HUES64 (cell line): ENCODE measurements around the gene CENPT.

Experiments used
- H3K27ac ChIP-seq: 2 replicates; pipeline ENCODE4 v1.7.0; 2013; ENCODE audit warnings: low read depth, low read length, inconsistent platforms
- H3K27me3 ChIP-seq: 2 replicates; pipeline ENCODE4 v1.6.1; 2013; ENCODE audit warnings: mild to moderate bottlenecking, low read length; ENCODE audit not compliant: insufficient read depth
- H3K36me3 ChIP-seq: 2 replicates; pipeline ENCODE4 v1.6.1; 2013; ENCODE audit warnings: mild to moderate bottlenecking, low read length; ENCODE audit not compliant: insufficient read depth
- H3K4me1 ChIP-seq: 2 replicates; pipeline ENCODE4 v1.6.1; 2013; ENCODE audit warnings: mild to moderate bottlenecking, low read length, moderate library complexity; ENCODE audit not compliant: insufficient read depth
- H3K4me3 ChIP-seq: 2 replicates; pipeline ENCODE4 v1.5.1; 2013; ENCODE audit warnings: mild to moderate bottlenecking, low read length, moderate library complexity
- H3K9ac ChIP-seq: 2 replicates; pipeline ENCODE4 v1.6.1; 2013; ENCODE audit warnings: mild to moderate bottlenecking, low read depth, low read length
- H3K9me3 ChIP-seq: 2 replicates; pipeline ENCODE4 v1.6.1; 2013; ENCODE audit warnings: low read depth, low read length; ENCODE audit not compliant: insufficient read depth
- WGBS: fragments of 150-250, 120-280 bp; methylation state at CpG from one replicate; pipeline ENCODE4 v1.1.7; 2013; ENCODE audit warnings: missing lambda C conversion rate; 5-methylcytosine and 5-hydroxymethylcytosine counted together

CENPT gene

DNA sequence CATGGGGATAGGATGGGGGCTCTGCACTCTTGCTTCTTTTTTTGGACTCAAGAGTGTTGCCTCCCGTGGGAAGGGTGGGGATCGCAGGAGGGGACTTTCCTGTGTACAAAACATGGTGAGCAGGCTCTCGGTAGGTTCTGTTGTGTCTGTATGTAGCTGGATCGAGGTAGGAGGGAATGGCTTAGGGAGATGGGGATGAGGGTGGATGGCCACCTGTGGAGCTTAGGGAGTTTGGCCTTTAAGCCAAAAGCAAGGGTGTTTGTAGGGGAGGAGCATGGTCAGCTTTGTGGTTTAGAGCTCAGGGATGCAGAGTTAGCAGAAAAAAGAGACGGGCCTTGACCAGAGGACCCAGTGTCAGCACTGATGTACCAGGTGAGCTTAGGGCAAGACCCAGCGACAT lies 14.4 kb upstream of the CENPT start:
- 94% methylated on average over 6 of the region's 6 CpGs for WGBS

DNA sequence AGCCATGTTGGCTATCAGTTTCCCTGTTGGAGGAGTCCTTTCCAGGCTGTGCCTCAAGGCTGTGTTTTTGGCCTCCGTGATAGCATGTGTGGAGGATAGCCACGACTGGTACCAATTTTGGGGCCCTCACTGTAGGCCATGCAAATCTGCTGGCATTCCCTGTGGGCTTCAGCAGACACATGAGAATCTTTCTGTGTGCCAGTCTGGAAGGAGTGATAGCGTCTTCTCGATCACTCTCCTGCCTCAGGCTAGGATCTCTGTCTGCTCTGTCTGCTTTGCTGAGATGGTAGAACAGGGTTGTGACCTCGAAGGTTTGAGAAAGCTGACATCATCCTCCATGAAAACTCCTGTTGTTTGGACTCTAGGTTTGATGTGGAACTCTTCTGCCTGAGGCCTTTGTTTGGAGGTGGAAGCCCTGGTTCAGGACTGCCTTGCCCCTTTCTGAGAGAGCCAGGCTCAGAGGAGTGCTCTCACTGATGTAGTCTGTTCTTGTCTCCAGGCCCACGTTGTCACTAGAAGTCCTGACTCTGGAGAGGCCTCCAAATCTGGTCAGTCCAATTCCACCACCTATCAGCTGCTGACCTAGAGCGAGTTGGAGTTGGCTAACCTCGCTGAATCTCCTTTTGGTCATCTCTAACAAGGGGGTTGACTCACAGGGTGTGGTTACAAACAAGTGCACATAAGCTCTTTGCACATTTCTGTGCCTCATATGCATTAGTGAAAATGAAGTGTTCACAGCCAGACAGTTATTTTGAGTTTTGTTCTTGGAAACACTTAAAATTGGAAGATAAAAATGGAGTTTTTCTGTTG lies 13.3 kb upstream of the CENPT start:
- H3K4me1 ChIP-seq: peaks cover 13% of the 10 kb centered on the region
- H3K9me3 ChIP-seq: no peaks in the 10 kb centered on the region
- peaks cover 28% of the 10 kb centered on the region for H3K36me3 ChIP-seq
- no peaks in the 10 kb centered on the region for H3K27me3 ChIP-seq
- no peak overlapping the region for H3K9ac ChIP-seq
- no peak overlapping the region for H3K4me3 ChIP-seq
- H3K27ac ChIP-seq: no peak overlapping the region
- 96% methylated on average over 8 of the region's 8 CpGs for WGBS

More for the DNA sequence above, 14.4 kb upstream of the CENPT start:
- Histone ChIP-seq H3K27me3 (no peaks in the 10 kb centered on the region), H3K9ac (no peak overlapping the region), H3K4me3 (no peak overlapping the region), H3K9me3 (no peaks in the 10 kb centered on the region), H3K36me3 (peaks cover 39% of the 10 kb centered on the region), H3K4me1 (peaks cover 8% of the 10 kb centered on the region), H3K27ac (no peak overlapping the region)

- Histone ChIP-seq H3K9ac (no peak overlapping the region; the same call in 1 of the 2 replicates), H3K4me1 (peaks cover 16% of the 10 kb centered on the region), H3K36me3 (peaks cover 17% of the 10 kb centered on the region), H3K9me3 (no peaks in the 10 kb centered on the region), H3K27me3 (no peaks in the 10 kb centered on the region), H3K4me3 (no peak overlapping the region), H3K27ac (peak overlapping the region; percentile 44; the same call in 1 of the 2 replicates)
- WGBS: 86% methylated on average over 4 of the region's 4 CpGs
Measured at GRCh38 chr16:67858500-67858899, 11.0 kb upstream of the CENPT start.

DNA sequence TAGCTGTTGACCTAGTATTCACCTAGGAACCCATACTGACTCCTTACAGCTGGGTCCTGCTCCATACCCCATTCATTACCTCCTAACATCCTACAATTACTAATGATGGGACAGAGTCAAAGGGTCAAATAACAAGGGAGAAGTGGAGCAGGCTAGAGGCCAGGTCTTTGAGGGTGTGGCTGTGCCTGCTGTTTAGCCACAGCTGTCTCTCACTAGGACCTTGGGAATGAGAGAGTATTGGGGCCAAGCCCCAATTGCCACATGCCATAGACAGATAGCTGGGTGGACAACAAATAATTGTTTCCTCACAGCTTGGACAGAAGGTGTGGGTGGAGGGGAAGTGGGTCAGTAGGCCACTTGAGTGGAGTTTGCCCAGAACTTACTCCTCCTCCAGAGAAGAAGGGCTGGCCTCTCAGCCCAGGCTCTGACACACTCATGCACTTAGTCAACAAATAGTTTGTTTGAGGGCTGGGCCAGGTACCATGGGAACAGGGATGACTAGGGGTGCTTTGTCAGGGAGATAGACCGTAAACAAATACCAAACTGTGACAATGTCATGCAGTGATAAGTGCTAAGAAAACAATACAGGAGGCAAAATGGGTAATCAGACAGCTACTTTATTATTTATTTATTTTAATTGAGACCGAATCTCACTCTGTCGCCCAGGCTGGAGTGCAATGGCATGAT lies 10.2 kb upstream of the CENPT start:
- peak overlapping the region; percentile 21; the same call in 1 of the 2 replicates for H3K9ac ChIP-seq

GRCh38 chr16:67856927-67857546 lies 9.5 kb upstream of the CENPT start:
- peaks cover 16% of the 10 kb centered on the region for H3K4me1 ChIP-seq
- 90% methylated on average over 5 of the region's 5 CpGs for WGBS
- H3K4me3 ChIP-seq: no peak overlapping the region
- H3K9ac ChIP-seq: peak overlapping the region; percentile 21
- peak overlapping the region; percentile 65; the same call in 1 of the 2 replicates for H3K27ac ChIP-seq
- H3K36me3 ChIP-seq: peaks cover 17% of the 10 kb centered on the region
- H3K9me3 ChIP-seq: no peaks in the 10 kb centered on the region
- no peaks in the 10 kb centered on the region for H3K27me3 ChIP-seq

More for the DNA sequence above, 10.2 kb upstream of the CENPT start:
- H3K9me3 ChIP-seq: no peaks in the 10 kb centered on the region
- WGBS: 58% methylated on average over 3 of the region's 3 CpGs
- H3K36me3 ChIP-seq: peaks cover 17% of the 10 kb centered on the region
- peaks cover 16% of the 10 kb centered on the region for H3K4me1 ChIP-seq
- peak overlapping the region; percentile 65; the same call in 1 of the 2 replicates for H3K27ac ChIP-seq
- H3K27me3 ChIP-seq: no peaks in the 10 kb centered on the region
- no peak overlapping the region for H3K4me3 ChIP-seq

DNA sequence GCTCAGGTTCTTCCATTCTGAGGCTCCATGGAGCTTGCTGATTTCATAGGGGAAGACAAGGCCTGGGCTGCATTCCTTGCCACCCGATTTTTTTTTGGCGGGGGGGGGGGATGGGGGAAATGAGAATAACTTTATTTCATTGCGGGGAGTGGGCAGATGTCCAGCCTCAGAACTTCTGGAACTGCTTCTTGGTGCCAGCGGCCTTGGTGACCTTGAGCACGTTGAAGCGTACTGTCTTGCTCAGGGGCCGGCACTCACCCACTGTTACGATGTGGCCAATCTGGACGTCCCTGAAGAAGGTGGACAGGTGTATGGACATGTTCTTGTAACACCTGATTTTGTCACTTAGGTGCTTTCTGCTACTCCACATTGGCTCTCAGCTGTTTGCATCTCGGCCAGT lies 8.3 kb upstream of the CENPT start:
- Histone ChIP-seq H3K27ac (no peak overlapping the region), H3K9me3 (no peaks in the 10 kb centered on the region), H3K9ac (no peak overlapping the region), H3K36me3 (peaks cover 9% of the 10 kb centered on the region), H3K4me3 (no peak overlapping the region), H3K27me3 (no peaks in the 10 kb centered on the region), H3K4me1 (peaks cover 16% of the 10 kb centered on the region)
- 95% methylated on average over 10 of the region's 10 CpGs for WGBS

- H3K36me3 ChIP-seq: peaks cover 11% of the 10 kb centered on the region; the same call in 1 of the 2 replicates
- peaks cover 16% of the 10 kb centered on the region for H3K4me1 ChIP-seq
- WGBS: 96% methylated on average over 3 of the region's 3 CpGs
- H3K27me3 ChIP-seq: no peaks in the 10 kb centered on the region
- no peak overlapping the region for H3K4me3 ChIP-seq
- H3K9ac ChIP-seq: no peak overlapping the region
- H3K9me3 ChIP-seq: no peaks in the 10 kb centered on the region
- H3K27ac ChIP-seq: no peak overlapping the region
Measured at GRCh38 chr16:67853670-67854069, 6.2 kb upstream of the CENPT start.

DNA sequence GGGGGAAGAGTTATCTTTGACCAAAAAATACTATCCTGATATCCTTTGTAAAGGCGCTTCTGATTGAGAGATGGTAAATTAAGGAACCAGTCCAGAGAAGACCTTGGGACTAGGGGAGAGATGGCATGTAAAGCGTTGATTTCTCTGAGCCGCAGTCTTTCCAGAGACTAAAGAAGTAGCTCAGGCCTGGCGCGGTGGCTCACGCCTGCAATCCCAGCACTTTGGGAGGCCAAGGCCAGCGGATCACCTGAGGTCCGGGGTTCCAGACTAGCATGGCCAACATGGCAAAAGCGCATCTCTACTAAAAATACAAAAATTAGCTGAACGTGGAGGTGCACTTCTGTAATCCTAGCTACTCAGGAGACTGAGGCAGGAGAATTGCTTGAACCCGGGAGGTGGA lies 625 bp upstream of the CENPT start:
- H3K4me1 ChIP-seq: peaks cover 28% of the 10 kb centered on the region

DNA sequence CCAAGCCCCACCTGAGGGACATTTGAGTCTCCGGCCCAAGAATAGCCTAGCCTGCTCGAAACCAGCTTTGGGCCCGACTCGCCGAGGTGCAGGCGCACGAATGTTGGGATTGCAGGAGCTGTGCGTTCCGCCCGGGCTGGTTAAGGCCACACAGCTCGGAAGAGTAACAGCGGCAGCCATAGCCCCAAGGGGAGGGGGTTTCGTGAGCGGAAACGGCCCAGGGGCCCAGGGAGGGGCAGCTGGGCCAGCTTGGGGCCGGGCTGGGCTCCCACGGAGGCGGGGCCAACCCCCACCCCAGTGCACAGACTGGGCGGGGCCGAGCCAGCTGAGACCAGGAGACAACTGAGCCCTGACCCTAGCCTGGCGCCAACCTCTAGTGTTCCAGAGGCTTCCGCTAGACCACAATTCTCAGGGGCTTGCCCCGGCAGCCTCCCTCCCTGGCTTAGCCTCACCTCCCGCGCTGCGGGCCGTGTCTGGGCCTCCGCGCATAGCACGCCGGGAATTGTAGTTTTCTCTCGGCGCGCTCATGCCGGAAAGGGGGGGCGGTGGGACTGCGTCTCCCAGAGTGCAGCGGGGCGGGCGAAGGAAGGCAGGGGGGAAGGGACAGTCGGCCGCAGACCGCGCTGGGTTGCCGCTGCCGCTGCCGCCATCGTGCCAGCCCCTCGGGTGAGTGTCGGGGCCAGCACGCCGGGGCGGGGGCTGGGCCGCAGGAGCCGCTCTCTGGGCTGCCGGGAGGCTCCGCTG lies 1.0 kb downstream of the CENPT start, which contains the start of gene NUTF2:
Gene NUTF2, plus strand, starts transcription at position 614 of the 744 bp plus-strand sequence. CDS start 18,198 bp downstream, outside the sequence.
- WGBS: under 1% methylated on average over 57 of the region's 57 CpGs
- no peaks in the 10 kb centered on the region for H3K27me3 ChIP-seq
- H3K27ac ChIP-seq: peak within 1 kb of the TSS; percentile 90
- peaks cover 29% of the 10 kb centered on the region for H3K4me1 ChIP-seq
- H3K9me3 ChIP-seq: no peaks in the 10 kb centered on the region
- peak within 1 kb of the TSS; percentile 92 for H3K4me3 ChIP-seq
- peak within 1 kb of the TSS; percentile 93 for H3K9ac ChIP-seq
- H3K36me3 ChIP-seq: peaks cover 13% of the 10 kb centered on the region; the same call in 1 of the 2 replicates

More for the DNA sequence above, 625 bp upstream of the CENPT start:
- peak overlapping the region; percentile 92 for H3K4me3 ChIP-seq
- H3K9ac ChIP-seq: peak overlapping the region; percentile 93
- no peaks in the 10 kb centered on the region for H3K27me3 ChIP-seq
- 95% methylated on average over 11 of the region's 11 CpGs for WGBS
- peaks cover 13% of the 10 kb centered on the region; the same call in 1 of the 2 replicates for H3K36me3 ChIP-seq
- H3K27ac ChIP-seq: peak overlapping the region; percentile 90
- no peaks in the 10 kb centered on the region for H3K9me3 ChIP-seq

DNA sequence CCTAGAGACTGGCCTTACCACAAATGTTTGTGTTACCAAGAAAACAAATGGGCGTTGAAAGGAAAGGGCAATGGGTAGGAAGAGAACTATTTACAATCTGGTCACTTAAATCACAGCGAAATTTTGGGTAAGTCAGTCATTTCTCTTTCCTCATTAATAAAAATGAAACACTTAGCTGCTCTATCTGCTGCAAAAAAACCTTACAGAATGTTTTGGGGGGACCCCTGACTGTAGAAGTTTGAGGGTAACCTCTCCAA lies 1.5 kb downstream of the CENPT start:
- Histone ChIP-seq H3K9me3 (no peaks in the 10 kb centered on the region), H3K9ac (peak overlapping the region; percentile 72), H3K27me3 (no peaks in the 10 kb centered on the region), H3K36me3 (peaks cover 13% of the 10 kb centered on the region; the same call in 1 of the 2 replicates), H3K27ac (peak overlapping the region; percentile 90), H3K4me3 (peak overlapping the region; percentile 92), H3K4me1 (peaks cover 34% of the 10 kb centered on the region)
- 39% methylated on average over 2 of the region's 2 CpGs for WGBS
